Suprapubic skin (tissue), 4 donors: ENCODE measurements around the gene CCDC148. TPM values are rescaled to one million over a fixed set of nuclear protein-coding genes. Genes with fewer than 3 reads are reported as not detected.

Experiments used
- DNase-seq, 2 donors: peaks; one replicate each; pipeline ENCODE4 v3.0.0-alpha.2; 2019; ENCODE audit warnings: low spot score in 2 of 2
- H3K27ac ChIP-seq: fragments of 200-600 bp; sonication (generic); one replicate; pipeline ENCODE4 v1.5.1; 2019
- H3K27me3 ChIP-seq: fragments of 200-600 bp; sonication (generic); one replicate; pipeline ENCODE4 v1.5.1; 2019
- H3K36me3 ChIP-seq: fragments of 200-600 bp; sonication (generic); one replicate; pipeline ENCODE4 v1.5.1; 2019
- H3K4me1 ChIP-seq: fragments of 200-600 bp; sonication (generic); one replicate; pipeline ENCODE4 v1.5.1; 2019
- H3K4me3 ChIP-seq: fragments of 200-600 bp; sonication (generic); one replicate; pipeline ENCODE4 v1.5.1; 2019; ENCODE audit warnings: mild to moderate bottlenecking
- H3K9me3 ChIP-seq: fragments of 200-600 bp; sonication (generic); one replicate; pipeline ENCODE4 v1.5.1; 2019
- EP300 ChIP-seq: sonication (generic); formaldehyde crosslinking; IDR thresholded peaks from one replicate; pipeline ENCODE4 v1.6.1; 2017; ENCODE audit warnings: antibody characterized with exemption
- POLR2A ChIP-seq, 2 donors: fragments of 450-650 bp; IDR thresholded peaks; one replicate each; pipeline ENCODE4 v1.6.1; 2017; ENCODE audit warnings: antibody characterized with exemption in 2 of 2, mild to moderate bottlenecking in 2 of 2, moderate library complexity in 2 of 2
- POLR2AphosphoS5 ChIP-seq, 3 donors: sonication (generic); formaldehyde crosslinking; IDR thresholded peaks; one replicate each; pipeline ENCODE4 v1.6.1; 2017; ENCODE audit warnings: antibody characterized with exemption in 3 of 3
- WGBS: methylation state at CpG from one replicate; pipeline ENCODE4 v1.1.5; 2018; 5-methylcytosine and 5-hydroxymethylcytosine counted together
- total RNA-seq, 4 donors: library from RNA; depleted of rRNA; stranded (reverse); fragments of >200 nt; gene quantifications; one replicate each; pipeline ENCODE4 v1.1.0, GENCODE V29; 2016
- TF ChIP-seq, protein P1 (sequence below), 2 donors: fragments of 200-600 bp in 1 of 2; fragments of 450-650 bp in 1 of 2; sonication (generic) in 1 of 2; IDR thresholded peaks; one replicate each; pipeline ENCODE4 v1.5.1; 2016 to 2019; ENCODE audit warnings: antibody characterized with exemption in 2 of 2, mild to moderate bottlenecking in 1 of 2, moderate library complexity in 1 of 2

Gene CCDC148
- total RNA-seq, 4 donors from 2014 or later, result 0.29 to 0.72 (median 0.42) TPM; not detected in 1

DNA sequence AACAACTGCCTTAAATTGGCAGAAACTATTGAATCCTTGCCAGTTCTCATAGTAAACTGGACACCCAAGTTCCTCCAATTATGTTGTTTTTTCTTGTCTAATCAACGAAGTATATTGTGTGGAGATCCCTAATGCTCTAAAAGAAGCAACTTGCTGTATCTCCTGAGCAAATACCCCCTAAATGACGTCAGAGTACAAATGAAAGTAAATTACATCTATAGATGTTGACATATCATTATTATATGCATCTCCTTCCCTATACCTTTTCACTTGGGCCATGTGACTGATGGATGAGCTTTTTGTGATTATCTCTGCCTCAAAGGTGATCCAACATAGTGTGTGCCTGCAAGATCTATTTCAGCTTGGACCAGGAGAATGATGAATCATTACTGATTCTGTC lies 159.4 kb downstream of the CCDC148 start:
- Histone ChIP-seq H3K9me3 (no peaks in the 10 kb centered on the region), H3K4me1 (no peaks in the 10 kb centered on the region), H3K4me3 (no peak overlapping the region), H3K27me3 (no peaks in the 10 kb centered on the region), H3K27ac (no peak overlapping the region), H3K36me3 (no peaks in the 10 kb centered on the region)
- WGBS, result 68% methylated on average over 2 of the region's 2 CpGs
- no peak for TF ChIP-seq POLR2AphosphoS5 (IDR thresholded peaks at IDR 0.05)
- DNase-seq, result no peak

DNA sequence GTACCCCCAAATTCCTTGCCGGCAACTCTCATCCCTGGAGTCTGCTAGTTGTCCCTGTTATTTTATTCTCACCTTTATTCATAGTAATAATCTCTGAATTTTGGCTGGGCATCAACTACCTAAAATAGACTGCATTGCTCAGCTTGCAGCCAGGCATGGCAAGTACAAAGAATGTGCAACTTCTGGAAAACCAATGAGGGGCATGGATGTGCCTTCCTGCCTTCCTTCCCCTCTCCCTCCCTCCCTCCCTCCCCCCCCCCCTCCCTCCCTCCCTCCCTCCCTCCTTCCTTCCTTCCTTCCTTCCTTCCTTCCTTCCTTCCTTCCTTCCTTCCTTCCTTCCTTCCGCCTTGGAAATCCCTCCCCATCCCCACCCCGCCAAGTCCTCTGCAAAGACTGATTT lies 162.8 kb downstream of the CCDC148 start:
- WGBS, result 40% methylated on average over 3 of the region's 3 CpGs
- no peak for TF ChIP-seq EP300
- no peak for TF ChIP-seq POLR2AphosphoS5 (IDR thresholded peaks at IDR 0.05)
- TF ChIP-seq POLR2A (IDR thresholded peaks at IDR 0.05), result no peak
- TF ChIP-seq, protein P1, sequence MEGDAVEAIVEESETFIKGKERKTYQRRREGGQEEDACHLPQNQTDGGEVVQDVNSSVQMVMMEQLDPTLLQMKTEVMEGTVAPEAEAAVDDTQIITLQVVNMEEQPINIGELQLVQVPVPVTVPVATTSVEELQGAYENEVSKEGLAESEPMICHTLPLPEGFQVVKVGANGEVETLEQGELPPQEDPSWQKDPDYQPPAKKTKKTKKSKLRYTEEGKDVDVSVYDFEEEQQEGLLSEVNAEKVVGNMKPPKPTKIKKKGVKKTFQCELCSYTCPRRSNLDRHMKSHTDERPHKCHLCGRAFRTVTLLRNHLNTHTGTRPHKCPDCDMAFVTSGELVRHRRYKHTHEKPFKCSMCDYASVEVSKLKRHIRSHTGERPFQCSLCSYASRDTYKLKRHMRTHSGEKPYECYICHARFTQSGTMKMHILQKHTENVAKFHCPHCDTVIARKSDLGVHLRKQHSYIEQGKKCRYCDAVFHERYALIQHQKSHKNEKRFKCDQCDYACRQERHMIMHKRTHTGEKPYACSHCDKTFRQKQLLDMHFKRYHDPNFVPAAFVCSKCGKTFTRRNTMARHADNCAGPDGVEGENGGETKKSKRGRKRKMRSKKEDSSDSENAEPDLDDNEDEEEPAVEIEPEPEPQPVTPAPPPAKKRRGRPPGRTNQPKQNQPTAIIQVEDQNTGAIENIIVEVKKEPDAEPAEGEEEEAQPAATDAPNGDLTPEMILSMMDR (IDR thresholded peaks at IDR 0.05), result no peak
- H3K4me1 ChIP-seq, result no peaks in the 10 kb centered on the region
- no peaks in the 10 kb centered on the region for H3K9me3 ChIP-seq
- H3K4me3 ChIP-seq, result no peak overlapping the region
- no peak for DNase-seq
- H3K36me3 ChIP-seq, result no peaks in the 10 kb centered on the region
- H3K27ac ChIP-seq, result no peak overlapping the region
- H3K27me3 ChIP-seq, result no peaks in the 10 kb centered on the region

DNA sequence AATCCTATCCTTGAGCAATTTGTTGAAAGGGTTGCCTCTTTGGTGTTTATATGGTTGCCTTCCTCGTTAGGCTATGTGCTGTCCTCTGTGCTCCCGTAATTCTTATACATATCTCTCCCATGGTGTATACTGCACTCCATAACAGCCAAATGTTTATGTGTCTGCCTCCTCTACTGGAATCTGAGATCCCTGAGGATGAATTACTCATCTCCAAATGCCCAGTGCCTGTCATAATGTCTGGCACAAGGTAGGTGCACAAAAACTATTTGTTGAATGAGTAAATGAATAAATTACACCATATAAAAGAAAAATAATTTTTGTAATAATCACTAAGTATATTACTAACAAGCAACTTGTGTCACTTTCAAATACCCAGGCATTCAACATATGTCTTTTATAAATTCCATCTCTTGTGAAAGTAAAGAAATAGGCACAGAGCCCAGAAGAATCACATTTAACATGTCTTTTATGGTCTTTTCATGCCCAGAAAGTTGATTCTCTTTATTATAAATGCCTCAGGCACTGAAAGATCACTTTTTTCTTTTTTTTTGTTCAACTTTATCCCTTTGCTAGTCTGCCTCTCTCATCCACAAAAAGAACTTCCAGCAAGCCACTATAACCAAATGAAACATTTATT lies 164.9 kb downstream of the CCDC148 start:
- WGBS, result 45% methylated on average over 2 of the region's 2 CpGs
- no peak overlapping the region for H3K27ac ChIP-seq
- H3K4me3 ChIP-seq, result no peak overlapping the region
- H3K4me1 ChIP-seq, result no peaks in the 10 kb centered on the region
- no peaks in the 10 kb centered on the region for H3K36me3 ChIP-seq
- TF ChIP-seq POLR2AphosphoS5 (IDR thresholded peaks at IDR 0.05) (no peak), POLR2A (IDR thresholded peaks at IDR 0.05) (no peak), EP300 (no peak)
- TF ChIP-seq, protein P1 (IDR thresholded peaks at IDR 0.05), result no peak
- no peak for DNase-seq
- H3K27me3 ChIP-seq, result no peaks in the 10 kb centered on the region
- H3K9me3 ChIP-seq, result no peaks in the 10 kb centered on the region

DNA sequence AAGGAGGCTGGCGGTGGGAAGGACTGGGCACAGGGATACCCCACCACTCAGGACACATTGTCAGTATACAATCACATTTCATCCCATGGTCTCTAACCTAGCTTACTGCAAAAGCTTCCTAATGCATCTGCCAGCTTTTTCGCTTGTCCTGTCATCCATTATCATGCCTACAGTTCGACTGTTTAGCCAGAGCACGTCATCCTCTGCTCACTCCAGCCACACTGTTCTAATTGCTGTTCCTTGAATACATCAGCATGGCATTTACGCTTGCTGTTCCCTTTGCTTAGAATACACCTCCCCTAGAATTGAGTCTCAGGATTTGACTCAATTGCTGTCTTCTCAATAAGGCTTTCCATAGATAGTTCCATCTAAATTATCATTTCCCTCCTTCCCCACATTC lies 166.3 kb downstream of the CCDC148 start:
- H3K4me1 ChIP-seq, result no peaks in the 10 kb centered on the region
- no peaks in the 10 kb centered on the region for H3K27me3 ChIP-seq
- H3K9me3 ChIP-seq, result no peaks in the 10 kb centered on the region
- no peak overlapping the region for H3K27ac ChIP-seq
- no peak for DNase-seq
- 86% methylated on average over 5 of the region's 5 CpGs for WGBS
- H3K4me3 ChIP-seq, result no peak overlapping the region
- TF ChIP-seq, protein P1 (IDR thresholded peaks at IDR 0.05), result no peak
- no peak for TF ChIP-seq EP300
- TF ChIP-seq POLR2AphosphoS5 (IDR thresholded peaks at IDR 0.05), result no peak
- no peak for TF ChIP-seq POLR2A (IDR thresholded peaks at IDR 0.05)
- no peaks in the 10 kb centered on the region for H3K36me3 ChIP-seq

DNA sequence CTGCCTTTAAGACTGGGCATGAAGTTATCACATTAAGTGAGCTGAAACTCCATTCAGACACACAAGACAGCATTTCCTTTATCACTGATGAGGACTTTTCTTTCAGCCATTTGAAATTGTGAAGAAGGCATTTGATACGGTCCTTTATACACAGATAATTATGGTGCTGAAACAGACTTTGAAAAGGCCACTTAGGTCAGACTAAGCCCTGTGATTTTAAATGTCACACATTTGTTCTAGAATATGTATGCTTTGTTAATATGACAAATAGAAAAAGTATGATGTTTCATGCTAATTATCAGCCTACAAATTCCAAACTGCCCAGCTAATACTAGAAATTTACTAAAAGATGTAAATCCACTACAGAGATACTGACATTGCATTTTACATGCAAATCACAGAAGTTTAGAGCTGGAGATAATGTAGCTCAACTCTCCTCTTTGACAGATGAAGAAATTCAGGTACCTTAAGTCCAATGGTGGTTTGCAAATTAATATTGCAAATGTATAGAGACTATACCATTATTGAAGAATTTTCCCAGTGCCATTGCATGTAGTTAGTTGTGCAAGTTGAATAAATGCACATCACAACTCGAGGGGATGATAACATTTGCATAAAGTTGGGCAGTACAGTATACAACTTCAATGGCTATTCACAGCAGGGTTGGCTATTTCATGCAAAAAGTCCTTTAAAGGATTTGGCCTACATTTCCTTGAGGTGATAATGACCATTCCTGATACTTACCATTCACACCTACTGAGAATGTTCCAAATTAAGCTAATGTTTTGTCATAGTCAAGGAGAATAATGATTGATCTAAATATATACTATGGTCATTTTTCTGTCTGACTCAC lies 179.7 kb downstream of the CCDC148 start:
- no peaks in the 10 kb centered on the region for H3K27me3 ChIP-seq

More for the DNA sequence above, 179.7 kb downstream of the CCDC148 start:
- Histone ChIP-seq H3K27ac (no peak overlapping the region), H3K4me1 (no peaks in the 10 kb centered on the region), H3K36me3 (no peaks in the 10 kb centered on the region), H3K9me3 (no peaks in the 10 kb centered on the region), H3K4me3 (no peak overlapping the region)
- WGBS, result 81% methylated on average over 2 of the region's 2 CpGs
- TF ChIP-seq POLR2A (IDR thresholded peaks at IDR 0.05) (no peak), POLR2AphosphoS5 (IDR thresholded peaks at IDR 0.05) (no peak), EP300 (no peak)
- TF ChIP-seq, protein P1 (IDR thresholded peaks at IDR 0.05), result no peak
- no peak for DNase-seq
